K562 (cell line): Measurements from ENCODE around the gene GATAD1. TPM values are rescaled to one million over a fixed set of nuclear protein-coding genes. Genes with fewer than 3 reads are reported as not detected.
"Not testable (repeated sequence)": the region's sequence is repeated elsewhere in the genome, so short reads cannot be mapped to it uniquely, and the experiment has no call there.

Experiments used
- ATAC-seq: fragments of 200-7000 bp; cut with Tn5 transposase; 3 replicates; pipeline ENCODE4 v1.9.1; 2020; ENCODE audit warnings: moderate library complexity
- BruUV-seq: library from RNA; stranded (reverse); fragments of 400-500 nt; replicated peaks from 2 replicates; lab custom pipeline; 2021; lab: Mats Ljungman, UMichigan
- CTCF ChIA-PET: fragments of 300-600 bp; formaldehyde crosslinking; extraction: SDS; loops from one replicate; lab custom pipeline; 2021; ENCODE audit warnings: low intra/inter-chr PET ratio; lab: Yijun Ruan, JAX
- POLR2A ChIA-PET: fragments of 300-600, 350-650 bp; sonication (Branson Sonifier 250); formaldehyde crosslinking; extraction: SDS; loops from one replicate; lab custom pipeline; 2021; ENCODE audit warnings: antibody characterized with exemption, inconsistent platforms; lab: Yijun Ruan, JAX
- DNase-seq, 4 experiments: peaks; one replicate each; pipeline versions ENCODE4 v3.0.0 to v3.0.0-alpha.2; 2011 to 2018; ENCODE audit warnings: low spot score in 3 of 4, mixed read lengths in 3 of 4; ENCODE audit errors: extremely low read depth in 1 of 4
- FAIRE-seq: peaks from 2 replicates; lab custom pipeline; 2011; peaks lifted over from hg19 to GRCh38; lab: Jason Lieb, UNC
- H2AFZ ChIP-seq: 2 replicates; pipeline ENCODE4 v1.6.0; 2011; ENCODE audit warnings: low read depth, low read length, control low read depth, inconsistent platforms
- H3K27ac ChIP-seq: fragments of 200-600 bp; 3 replicates; pipeline ENCODE4 v1.8.0; 2011; ENCODE audit warnings: low read depth, mild to moderate bottlenecking, control low read depth, inconsistent platforms, low read length, moderate library complexity, mixed read lengths; ENCODE audit errors: extremely low read depth
- H3K27me3 ChIP-seq, 2 experiments: fragments of 300-600 bp in 1 of 2; 2 replicates in 1 of 2; 3 replicates in 1 of 2; pipeline versions ENCODE4 v1.6.0 to v1.8.0; 2011; ENCODE audit warnings: inconsistent platforms in 2 of 2, low read length in 2 of 2, mild to moderate bottlenecking in 1 of 2, mixed read lengths in 1 of 2, moderate library complexity in 1 of 2; ENCODE audit not compliant: control insufficient read depth in 2 of 2, insufficient read depth in 2 of 2
- H3K36me3 ChIP-seq: fragments of 300-600 bp; 3 replicates; pipeline ENCODE4 v1.8.0; 2011; ENCODE audit warnings: mild to moderate bottlenecking, low read length, inconsistent platforms; ENCODE audit not compliant: control insufficient read depth, insufficient read depth
- H3K4me1 ChIP-seq, 2 experiments: fragments of 200-600 bp in 1 of 2; replicated peaks in 1 of 2; 2 replicates in 1 of 2; 3 replicates in 1 of 2; pipeline versions ENCODE4 v1.5.1 to v1.8.0; 2011; ENCODE audit warnings: inconsistent platforms in 2 of 2, low read length in 2 of 2, mild to moderate bottlenecking in 1 of 2, mixed read lengths in 1 of 2, moderate library complexity in 1 of 2; ENCODE audit not compliant: control insufficient read depth in 2 of 2, insufficient read depth in 2 of 2
- H3K4me2 ChIP-seq: 2 replicates; pipeline ENCODE4 v1.6.1; 2011; ENCODE audit warnings: low read length, control low read depth, inconsistent platforms, mixed read lengths; ENCODE audit not compliant: insufficient read depth
- H3K4me3 ChIP-seq: fragments of 200-600 bp; sonication (generic), shearing (Covaris generic); 2 replicates; pipeline ENCODE4 v1.5.1; 2016; ENCODE audit warnings: control low read depth, inconsistent platforms
- H3K79me2 ChIP-seq: fragments of 200-600 bp; 3 replicates; pipeline ENCODE4 v1.8.0; 2011; ENCODE audit warnings: low read length, inconsistent platforms; ENCODE audit not compliant: control insufficient read depth, insufficient read depth
- H3K9ac ChIP-seq, 2 experiments: 2 replicates each; pipeline versions ENCODE4 v1.6.0 to v1.6.1; 2011; ENCODE audit warnings: low read depth in 2 of 2, low read length in 2 of 2, control low read depth in 1 of 2, inconsistent platforms in 1 of 2, mild to moderate bottlenecking in 1 of 2, mixed read lengths in 1 of 2; ENCODE audit not compliant: insufficient read depth in 1 of 2
- H3K9me1 ChIP-seq: one replicate; pipeline ENCODE4 v1.6.0; 2011; ENCODE audit warnings: inconsistent platforms, mild to moderate bottlenecking, low read length, moderate library complexity; ENCODE audit not compliant: control insufficient read depth, insufficient read depth
- H3K9me3 ChIP-seq: replicated peaks from 2 replicates; pipeline ENCODE4 v1.5.1; 2011; ENCODE audit warnings: low read depth, low read length, inconsistent platforms; ENCODE audit not compliant: control insufficient read depth, insufficient read depth
- H4K20me1 ChIP-seq: replicated peaks from 2 replicates; pipeline ENCODE4 v1.6.1; 2011; ENCODE audit warnings: low read length, inconsistent platforms, mixed read lengths; ENCODE audit not compliant: control insufficient read depth, insufficient read depth
- WGBS: fragments of 100-300 bp; shearing (Covaris generic); methylation state at CpG from one replicate; pipeline ENCODE4 v1.1.6; 2016; ENCODE audit warnings: low coverage, mixed read lengths; ENCODE audit not compliant: insufficient coverage; ENCODE audit errors: missing lambda C conversion rate; 5-methylcytosine and 5-hydroxymethylcytosine counted together
- in situ Hi-C: fragments of 300-500 bp; cut with MboI; formaldehyde crosslinking; loops from 4 replicates; pipeline ENCODE4 v1.15.0; 2018; ENCODE audit warnings: inconsistent platforms, mixed read lengths
- intact Hi-C: fragments of 100-400 bp; cut with micrococcal nuclease; formaldehyde crosslinking; loops from 2 replicates; pipeline ENCODE4 v1.14.2; 2022
- polyA plus RNA-seq, 8 experiments: library from polyadenylated mRNA; depleted of rRNA in 4 of 8; stranded (reverse) in 5 of 8; unstranded in 3 of 8; fragments of >200 nt; fragmentation: Nextera tagmentation in 2 of 8; fragmentation: Illumina TruSeq in 1 of 8; extraction: Ambion mirVana in 2 of 8; extraction: Trizol in 1 of 8; gene quantifications; 2 replicates each; pipeline versions ENCODE4 v1.2.1 to v1.2.3, GENCODE V29; 2011 to 2014; ENCODE audit warnings: inconsistent platforms in 1 of 8, missing spikeins in 1 of 8
- total RNA-seq, 7 experiments: library from RNA; depleted of rRNA in 6 of 7; stranded (reverse); fragments of >200 nt in 6 of 7; fragmentation: Illumina TruSeq in 2 of 7; extraction: Trizol in 2 of 7; gene quantifications; 2 replicates each; pipeline versions ENCODE4 v1.2.1 to v1.2.3, GENCODE V29; 2011 to 2021; ENCODE audit warnings: low replicate concordance in 1 of 7

The GATAD1 gene
- total and polyA plus RNA-seq, 9 of the 15 experiments (the other 6 are each of a cell fraction or from before 2014, with no cell fraction given) = 9.3 to 67.7 (median 34.3) TPM

DNA sequence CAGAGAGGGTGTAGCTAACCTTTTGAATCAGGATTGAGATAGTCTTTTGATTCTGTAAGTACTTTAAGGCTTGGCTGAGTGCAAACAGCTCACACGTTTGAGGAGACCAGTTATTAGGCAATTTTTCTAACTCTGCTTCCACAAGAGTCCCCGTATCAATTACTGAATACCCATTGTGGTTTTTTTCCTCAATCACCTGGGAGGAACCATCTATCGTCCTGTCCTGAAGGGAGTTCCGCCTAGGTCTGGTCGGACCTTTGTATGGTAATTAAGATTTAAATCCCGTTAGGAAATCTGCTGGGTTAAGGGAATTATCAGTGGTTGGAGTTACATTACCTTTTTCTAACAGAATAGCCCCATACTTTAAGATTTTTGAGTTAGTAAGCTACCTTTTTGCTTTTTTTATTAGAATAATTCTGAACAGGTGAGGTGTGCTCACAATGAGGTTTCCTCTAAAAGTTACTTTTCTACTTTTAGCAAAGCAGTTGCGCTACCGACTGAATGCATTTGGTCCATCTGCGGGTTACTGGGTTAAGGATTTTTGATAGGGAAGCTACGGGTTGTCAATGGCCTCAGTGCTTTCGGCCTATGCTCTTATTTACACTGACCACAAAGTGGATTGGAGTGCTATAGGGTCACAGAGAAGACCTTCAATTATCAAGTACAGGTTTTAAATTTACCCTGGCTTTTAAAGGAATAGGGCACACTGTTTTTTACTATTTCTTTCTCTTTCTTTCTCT is 28.7 kb downstream of the GATAD1 start:
- CTCF ChIA-PET, FAIRE-seq: not testable (repeated sequence)

GRCh38 chr7:92477681-92478080 is 30.4 kb downstream of the GATAD1 start, which contains the start of gene ERVW-1:
ERVW-1 (minus strand) TSS chr7:92477946; CDS start chr7:92470381, 7,565 bp downstream.
- H3K79me2 ChIP-seq, H3K9ac ChIP-seq, H3K9me3 ChIP-seq, H3K36me3 ChIP-seq, H3K4me2 ChIP-seq, FAIRE-seq, ATAC-seq, H3K27me3 ChIP-seq, DNase-seq, H4K20me1 ChIP-seq, H3K4me3 ChIP-seq, H3K27ac ChIP-seq, H3K9me1 ChIP-seq, intact Hi-C loops, CTCF ChIA-PET, BruUV-seq, H3K4me1 ChIP-seq, in situ Hi-C loops: not testable (repeated sequence)
- 73% methylated on average over 11 of the region's 11 CpGs for WGBS
- peak within 1 kb of the TSS; percentile 68 for H2AFZ ChIP-seq
- POLR2A ChIA-PET = interaction anchor here (1.7 kb wide), 1 partner anchor 31 kb away, joined by 3 read pairs; the partner anchor contains the start of gene GATAD1

More for the DNA sequence above, 28.7 kb downstream of the GATAD1 start:
- H3K27ac ChIP-seq, H3K9me3 ChIP-seq, ATAC-seq, H3K9ac ChIP-seq, H3K27me3 ChIP-seq, H3K36me3 ChIP-seq, in situ Hi-C loops, H2AFZ ChIP-seq, H4K20me1 ChIP-seq, H3K79me2 ChIP-seq, H3K4me3 ChIP-seq, H3K4me2 ChIP-seq, H3K9me1 ChIP-seq, H3K4me1 ChIP-seq, BruUV-seq, intact Hi-C loops, DNase-seq: not testable (repeated sequence)
- POLR2A ChIA-PET = interaction anchor here (0.7 to 0.8 kb wide), 2 partner anchors 16 to 18 kb away, joined by 3 read pairs; no protein-coding TSS in a partner anchor
- 44% methylated on average over 11 of the region's 11 CpGs for WGBS
